Mesendoderm (in vitro differentiated cells): ENCODE results near the gene OCEL1.
"Not testable (repeated sequence)": the region's sequence is repeated elsewhere in the genome, so short reads cannot be mapped to it uniquely, and the experiment has no call there.

Experiments
- DNase-seq: peaks from one replicate; pipeline ENCODE4 v3.0.0; 2013
- H2AK5ac ChIP-seq: 2 replicates; pipeline ENCODE4 v1.6.1; 2013; ENCODE audit warnings: low read length, inconsistent platforms
- H2BK120ac ChIP-seq: 2 replicates; pipeline ENCODE4 v1.6.1; 2013; ENCODE audit warnings: low read depth, mild to moderate bottlenecking, low read length, moderate library complexity, mixed read lengths
- H2BK15ac ChIP-seq: replicated peaks from 2 replicates; pipeline ENCODE4 v1.6.1; 2013; ENCODE audit warnings: low read depth, mild to moderate bottlenecking, moderate library complexity
- H2BK5ac ChIP-seq: 2 replicates; pipeline ENCODE4 v1.6.1; 2013; ENCODE audit warnings: low read length, inconsistent platforms
- H3K18ac ChIP-seq: 2 replicates; pipeline ENCODE4 v1.6.1; 2013; ENCODE audit warnings: mild to moderate bottlenecking, low read length, mixed read lengths
- H3K23ac ChIP-seq: one replicate; pipeline ENCODE4 v1.6.1; 2013; ENCODE audit warnings: low read length
- H3K27ac ChIP-seq: 2 replicates; pipeline ENCODE4 v1.5.1; 2013; ENCODE audit warnings: low read depth, mild to moderate bottlenecking, inconsistent platforms, low read length, moderate library complexity
- H3K27me3 ChIP-seq: 2 replicates; pipeline ENCODE4 v1.6.1; 2013; ENCODE audit warnings: low read length, control low read depth, mild to moderate bottlenecking, inconsistent platforms; ENCODE audit not compliant: insufficient read depth, poor library complexity
- H3K36me3 ChIP-seq: 2 replicates; pipeline ENCODE4 v1.6.1; 2013; ENCODE audit warnings: low read length, inconsistent platforms; ENCODE audit not compliant: control insufficient read depth, insufficient read depth
- H3K4ac ChIP-seq: one replicate; pipeline ENCODE4 v1.6.1; 2013; ENCODE audit warnings: low read depth, mild to moderate bottlenecking, low read length, moderate library complexity
- H3K4me1 ChIP-seq: 2 replicates; pipeline ENCODE4 v1.6.1; 2013; ENCODE audit warnings: low read depth, low read length, inconsistent platforms; ENCODE audit not compliant: control insufficient read depth
- H3K4me2 ChIP-seq: 2 replicates; pipeline ENCODE4 v1.6.1; 2013; ENCODE audit warnings: low read length
- H3K4me3 ChIP-seq: 2 replicates; pipeline ENCODE4 v1.5.1; 2013; ENCODE audit warnings: mild to moderate bottlenecking, low read length
- H3K56ac ChIP-seq: one replicate; pipeline ENCODE4 v1.6.1; 2013; ENCODE audit warnings: low read length
- H3K79me1 ChIP-seq: 2 replicates; pipeline ENCODE4 v1.6.1; 2013; ENCODE audit warnings: low read length, inconsistent platforms
- H3K79me2 ChIP-seq: 2 replicates; pipeline ENCODE4 v1.6.1; 2013; ENCODE audit warnings: mild to moderate bottlenecking, low read length; ENCODE audit not compliant: control insufficient read depth, insufficient read depth
- H3K9ac ChIP-seq: 2 replicates; pipeline ENCODE4 v1.6.1; 2013; ENCODE audit warnings: low read length, inconsistent platforms
- H4K5ac ChIP-seq: one replicate; pipeline ENCODE4 v1.6.1; 2013; ENCODE audit warnings: low read length
- H4K8ac ChIP-seq: one replicate; pipeline ENCODE4 v1.6.1; 2013; ENCODE audit warnings: low read depth, mild to moderate bottlenecking, control low read depth, low read length, moderate library complexity
- WGBS: extraction: QIAGEN DNeasy Blood & Tissue Kit; methylation state at CpG from one replicate; pipeline ENCODE4 v1.1.7; 2013; ENCODE audit warnings: low lambda C conversion rate, missing lambda C conversion rate; ENCODE audit not compliant: insufficient coverage; ENCODE audit errors: extremely low coverage; 5-methylcytosine and 5-hydroxymethylcytosine counted together

Gene OCEL1

GRCh38 chr19:17184371-17184841, 41.6 kb upstream of the OCEL1 start:
- no peak overlapping the region for H4K5ac ChIP-seq
- H2BK120ac ChIP-seq = no peak overlapping the region
- no peak for DNase-seq
- H3K9ac ChIP-seq = no peak overlapping the region
- no peak overlapping the region for H3K4ac ChIP-seq
- no peaks in the 10 kb centered on the region for H3K4me1 ChIP-seq
- no peak overlapping the region for H2BK15ac ChIP-seq
- no peak overlapping the region for H3K27ac ChIP-seq
- no peak overlapping the region for H3K4me2 ChIP-seq
- no peak overlapping the region for H2BK5ac ChIP-seq
- H3K23ac ChIP-seq = no peak overlapping the region
- WGBS = no CpG with 5 or more reads among the region's 12 CpGs
- no peak overlapping the region for H4K8ac ChIP-seq
- no peaks in the 10 kb centered on the region for H3K79me2 ChIP-seq
- H3K79me1 ChIP-seq = no peaks in the 10 kb centered on the region
- H3K4me3 ChIP-seq = no peak overlapping the region
- H2AK5ac ChIP-seq = no peak overlapping the region
- no peak overlapping the region for H3K18ac ChIP-seq
- H3K27me3 ChIP-seq = no peaks in the 10 kb centered on the region
- peaks cover 6% of the 10 kb centered on the region for H3K36me3 ChIP-seq
- no peak overlapping the region for H3K56ac ChIP-seq

- Histone ChIP-seq H4K5ac (no peak overlapping the region), H3K9ac (no peak overlapping the region), H2AK5ac (no peak overlapping the region), H3K27ac (no peak overlapping the region), H3K4me3 (no peak overlapping the region), H3K4me1 (no peaks in the 10 kb centered on the region), H4K8ac (no peak overlapping the region), H3K56ac (no peak overlapping the region), H2BK5ac (no peak overlapping the region), H3K36me3 (peaks cover 6% of the 10 kb centered on the region), H3K79me1 (no peaks in the 10 kb centered on the region), H2BK120ac (no peak overlapping the region), H3K23ac (no peak overlapping the region), H3K27me3 (no peaks in the 10 kb centered on the region), H3K4me2 (no peak overlapping the region), H3K4ac (no peak overlapping the region), H3K79me2 (no peaks in the 10 kb centered on the region), H2BK15ac (no peak overlapping the region), H3K18ac (no peak overlapping the region)
- WGBS = no CpG with 5 or more reads among the region's 8 CpGs
- DNase-seq = no peak
These were observed 40.4 kb upstream of the OCEL1 start for GRCh38 chr19:17185590-17185989.

GRCh38 chr19:17191736-17192135, 34.3 kb upstream of the OCEL1 start:
- not testable (repeated sequence) for H3K4me2 ChIP-seq, H3K79me1 ChIP-seq, H3K27me3 ChIP-seq, H2BK5ac ChIP-seq, H3K4me1 ChIP-seq, H3K4ac ChIP-seq, H3K56ac ChIP-seq, H3K79me2 ChIP-seq, H4K5ac ChIP-seq, H4K8ac ChIP-seq, H2BK120ac ChIP-seq, H3K23ac ChIP-seq, H3K27ac ChIP-seq, H3K9ac ChIP-seq, H3K4me3 ChIP-seq, H3K18ac ChIP-seq, DNase-seq, H2BK15ac ChIP-seq, H2AK5ac ChIP-seq, H3K36me3 ChIP-seq
- no CpG with 5 or more reads among the region's 6 CpGs for WGBS

- no peak overlapping the region for H3K27ac ChIP-seq
- WGBS = no CpG with 5 or more reads among the region's 26 CpGs
- H3K27me3 ChIP-seq = no peaks in the 10 kb centered on the region
- no peak overlapping the region for H3K18ac ChIP-seq
- no peak overlapping the region for H4K8ac ChIP-seq
- no peak overlapping the region for H2BK120ac ChIP-seq
- H3K4me2 ChIP-seq = no peak overlapping the region
- no peak overlapping the region for H3K23ac ChIP-seq
- H3K9ac ChIP-seq = no peak overlapping the region
- H3K4me3 ChIP-seq = no peak overlapping the region
- no peaks in the 10 kb centered on the region for H3K79me2 ChIP-seq
- H2AK5ac ChIP-seq = no peak overlapping the region
- no peak overlapping the region for H3K4ac ChIP-seq
- no peak overlapping the region for H2BK5ac ChIP-seq
- no peaks in the 10 kb centered on the region for H3K79me1 ChIP-seq
- peaks cover 7% of the 10 kb centered on the region for H3K36me3 ChIP-seq
- H3K56ac ChIP-seq = no peak overlapping the region
- H3K4me1 ChIP-seq = no peaks in the 10 kb centered on the region
- DNase-seq = no peak
- no peak overlapping the region for H4K5ac ChIP-seq
- no peak overlapping the region for H2BK15ac ChIP-seq
These were observed 33.3 kb upstream of the OCEL1 start for GRCh38 chr19:17192751-17193150.

- Histone ChIP-seq H3K27ac (no peak overlapping the region), H3K18ac (no peak overlapping the region), H2BK5ac (no peak overlapping the region), H3K9ac (no peak overlapping the region), H4K8ac (no peak overlapping the region), H2BK15ac (no peak overlapping the region), H3K4me3 (no peak overlapping the region), H3K4ac (no peak overlapping the region), H3K4me1 (no peaks in the 10 kb centered on the region), H2AK5ac (no peak overlapping the region), H3K79me1 (no peaks in the 10 kb centered on the region), H2BK120ac (no peak overlapping the region), H4K5ac (no peak overlapping the region), H3K36me3 (peaks cover 5% of the 10 kb centered on the region), H3K56ac (no peak overlapping the region), H3K79me2 (no peaks in the 10 kb centered on the region), H3K27me3 (no peaks in the 10 kb centered on the region), H3K23ac (no peak overlapping the region), H3K4me2 (no peak overlapping the region)
- no CpG with 5 or more reads among the region's 16 CpGs for WGBS
- DNase-seq = no peak
These were observed 31.4 kb upstream of the OCEL1 start for GRCh38 chr19:17194608-17195007.

GRCh38 chr19:17195106-17195505, 30.9 kb upstream of the OCEL1 start:
- no peak overlapping the region for H2BK120ac ChIP-seq
- H3K4me3 ChIP-seq = no peak overlapping the region
- no peak overlapping the region for H3K9ac ChIP-seq
- H3K79me1 ChIP-seq = no peaks in the 10 kb centered on the region
- H3K27ac ChIP-seq = no peak overlapping the region
- H3K4me1 ChIP-seq = no peaks in the 10 kb centered on the region
- no peak overlapping the region for H2AK5ac ChIP-seq
- H3K18ac ChIP-seq = no peak overlapping the region
- H3K4me2 ChIP-seq = no peak overlapping the region
- H4K5ac ChIP-seq = no peak overlapping the region
- no peak overlapping the region for H3K4ac ChIP-seq
- H3K56ac ChIP-seq = no peak overlapping the region
- H3K36me3 ChIP-seq = peaks cover 5% of the 10 kb centered on the region
- no peak overlapping the region for H4K8ac ChIP-seq
- H3K27me3 ChIP-seq = no peaks in the 10 kb centered on the region
- no peak overlapping the region for H2BK15ac ChIP-seq
- no peaks in the 10 kb centered on the region for H3K79me2 ChIP-seq
- DNase-seq = no peak
- H3K23ac ChIP-seq = no peak overlapping the region
- no peak overlapping the region for H2BK5ac ChIP-seq
- WGBS = no CpG with 5 or more reads among the region's 23 CpGs
